C4-2B (cell line): ENCODE results near the gene ANKRD44.

Experiments
- H3K27ac ChIP-seq: fragments of 450-650 bp; 2 replicates; pipeline ENCODE4 v1.5.1; 2017
- CTCF ChIP-seq: fragments of 450-650 bp; conservative IDR thresholded peaks from 2 replicates; pipeline ENCODE4 v1.5.1; 2017; ENCODE audit warnings: mild to moderate bottlenecking
- ZFX ChIP-seq: fragments of 450-650 bp; IDR thresholded peaks from 2 replicates; pipeline ENCODE4 v1.6.1; 2017

The ANKRD44 gene

GRCh38 chr2:197310271-197310985, at the start of gene ANKRD44:
TSS of gene ANKRD44 (minus strand) at chr2:197310780. CDS start at chr2:197310604, 176 bp downstream.
- TF ChIP-seq ZFX = peak; percentile 26; the same call in 1 of the 2 replicates
- TF ChIP-seq CTCF = peak; percentile 88
- H3K27ac ChIP-seq = peak within 1 kb of the TSS; percentile 70

GRCh38 chr2:197359859-197360258, 49.3 kb upstream of the ANKRD44 start:
- H3K27ac ChIP-seq = no peak overlapping the region
- TF ChIP-seq CTCF (peak; percentile 44), ZFX (no peak)

- TF ChIP-seq CTCF (no peak), ZFX (no peak)
- H3K27ac ChIP-seq = no peak overlapping the region
Observed at GRCh38 chr2:197358931-197359330, 48.4 kb upstream of the ANKRD44 start.

GRCh38 chr2:197357986-197358385, 47.4 kb upstream of the ANKRD44 start:
- TF ChIP-seq CTCF = no peak
- no peak for TF ChIP-seq ZFX
- H3K27ac ChIP-seq = no peak overlapping the region

- no peak overlapping the region for H3K27ac ChIP-seq
- TF ChIP-seq CTCF (peak; percentile 40), ZFX (no peak)
Observed at GRCh38 chr2:197356136-197356535, 45.6 kb upstream of the ANKRD44 start.

GRCh38 chr2:197354169-197354558, 43.6 kb upstream of the ANKRD44 start:
- H3K27ac ChIP-seq = no peak overlapping the region
- TF ChIP-seq ZFX (no peak), CTCF (no peak)

GRCh38 chr2:197353393-197354168, 43.0 kb upstream of the ANKRD44 start:
- TF ChIP-seq ZFX = no peak
- TF ChIP-seq CTCF = no peak
- no peak overlapping the region for H3K27ac ChIP-seq
